DMS 273 (cell line): ENCODE measurements around the gene GBE1.
A peak's percentile ranks its signal among the peaks of the same experiment; 100 is the strongest.

Source experiments
- DNase-seq: peaks from one replicate; lab custom pipeline; 2025; ENCODE audit not compliant: unreplicated experiment; lab: John Stamatoyannopoulos, UW

The GBE1 gene

DNA sequence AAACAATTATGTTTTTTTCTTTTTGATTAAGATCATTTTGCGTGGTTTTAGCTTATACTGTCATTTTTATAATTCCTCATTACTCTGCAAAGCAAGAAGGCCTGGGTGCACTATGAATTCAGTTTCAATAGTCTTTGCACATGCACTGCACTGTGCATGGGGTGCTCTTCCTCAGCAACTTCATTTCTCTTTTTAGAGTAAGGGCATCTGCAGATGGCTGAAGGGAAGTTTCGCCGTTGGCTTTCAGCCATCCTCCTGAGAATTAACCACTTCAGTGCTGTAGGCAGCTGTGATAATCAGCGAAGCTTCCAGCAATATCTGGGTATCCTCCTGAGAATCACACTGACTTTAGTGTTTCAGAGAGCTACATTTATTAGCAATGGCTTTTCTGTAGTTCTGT is 284.8 kb downstream of the GBE1 start:
- DNase-seq: peak; percentile 4

DNA sequence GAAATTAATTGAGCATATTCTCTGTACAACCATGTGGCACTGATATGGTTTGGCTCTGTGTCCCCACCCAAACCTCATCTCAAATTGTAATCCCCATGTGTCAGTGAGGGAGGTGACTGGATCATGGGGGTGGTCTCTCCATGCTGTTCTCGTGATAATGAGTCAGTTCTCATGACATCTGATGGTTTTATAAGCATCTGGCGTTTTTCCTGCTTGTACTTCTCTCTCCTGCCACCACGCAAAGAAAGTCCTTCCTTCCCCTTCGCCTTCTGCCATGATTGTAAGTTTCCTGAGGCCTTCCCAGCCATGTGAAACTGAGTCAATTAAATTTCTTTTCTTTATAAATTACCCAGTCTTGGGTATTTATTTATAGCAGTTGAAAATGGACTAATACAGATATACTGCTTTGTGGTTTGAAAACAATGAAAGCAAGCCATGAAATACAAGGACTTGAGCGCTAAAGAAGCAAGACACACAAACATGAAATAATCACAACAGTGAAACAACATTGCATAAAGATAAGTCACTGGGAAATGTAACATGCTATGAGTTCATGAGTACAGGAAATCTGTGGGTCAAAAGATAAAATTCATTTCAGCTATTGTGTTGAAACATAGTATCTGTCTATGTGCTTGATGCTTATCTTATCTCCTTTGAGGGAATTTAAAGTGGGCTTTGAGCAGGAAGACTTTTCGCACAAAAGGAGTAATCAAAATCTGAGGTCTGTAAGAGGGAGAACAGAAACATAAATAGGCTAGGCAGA is 288.7 kb downstream of the GBE1 start:
- no peak for DNase-seq

DNA sequence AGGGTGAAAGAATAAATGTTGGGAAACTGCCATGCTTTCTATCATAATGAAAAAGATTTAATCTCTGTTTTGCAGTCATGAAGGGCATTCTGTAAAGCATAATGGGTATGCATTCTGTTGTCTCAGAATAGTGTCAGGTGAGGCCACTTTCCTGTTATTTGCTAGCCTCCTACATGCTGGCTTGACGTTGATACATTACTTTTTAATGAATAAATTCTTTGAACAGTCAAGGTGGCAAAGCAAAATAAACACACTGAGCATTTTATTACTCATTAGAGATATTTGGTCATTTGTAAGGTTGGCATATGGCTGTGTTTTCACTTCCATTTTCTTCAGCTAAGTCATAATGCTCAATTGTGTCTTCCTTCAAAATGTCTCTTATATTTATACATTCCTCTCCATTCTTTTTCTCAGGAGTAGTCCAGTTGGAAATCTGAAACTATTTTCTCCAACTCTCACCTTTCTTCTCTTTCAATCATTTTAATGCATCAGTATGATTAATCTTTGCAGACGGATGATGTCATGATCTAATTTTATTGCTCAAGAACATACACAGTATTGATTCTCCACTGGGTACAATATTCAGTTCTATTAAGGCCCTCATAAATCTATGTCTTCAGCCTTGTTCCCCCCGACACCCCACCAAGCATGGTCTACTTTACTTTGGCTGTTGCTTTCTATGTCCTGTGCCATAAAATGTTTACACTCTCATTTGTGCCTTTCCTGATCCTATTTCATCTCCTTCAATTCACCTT is 290.7 kb downstream of the GBE1 start:
- DNase-seq: no peak

DNA sequence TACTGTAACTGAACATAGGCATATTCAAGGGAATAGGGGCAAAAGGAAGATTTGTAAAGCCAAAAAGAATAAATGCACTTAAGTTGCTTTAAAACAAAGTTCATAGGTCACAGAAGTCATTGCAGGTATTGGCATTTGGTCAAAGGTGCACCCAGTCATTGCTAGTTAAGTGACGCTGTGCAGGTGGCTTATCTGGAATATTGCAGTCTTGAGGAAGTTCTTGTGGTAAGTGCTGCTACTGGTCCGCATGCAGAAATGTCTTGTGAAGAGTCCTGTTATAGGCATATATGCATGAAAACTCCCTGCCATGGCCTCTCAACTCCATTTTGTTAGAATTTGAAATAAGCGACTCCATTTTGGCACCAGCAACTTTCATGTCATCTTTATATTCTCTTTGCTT is 293.1 kb downstream of the GBE1 start:
- no peak for DNase-seq

DNA sequence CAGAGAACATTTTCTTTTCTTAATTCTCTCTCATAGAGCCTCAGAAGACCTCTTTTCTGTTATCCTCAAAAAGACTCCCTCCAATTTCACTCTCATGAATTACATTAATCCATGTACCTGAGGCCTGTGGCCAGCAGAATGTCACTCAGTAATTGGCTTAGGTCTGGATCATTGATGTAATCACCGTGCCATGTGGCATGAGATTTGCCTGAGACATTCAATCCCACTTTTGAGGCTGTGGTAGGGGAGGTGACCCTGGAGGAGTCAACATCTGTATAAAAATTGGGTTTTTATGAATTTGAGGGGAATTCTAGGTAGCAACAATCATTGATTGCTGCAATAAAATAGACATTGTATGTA is 295.3 kb downstream of the GBE1 start:
- no peak for DNase-seq

DNA sequence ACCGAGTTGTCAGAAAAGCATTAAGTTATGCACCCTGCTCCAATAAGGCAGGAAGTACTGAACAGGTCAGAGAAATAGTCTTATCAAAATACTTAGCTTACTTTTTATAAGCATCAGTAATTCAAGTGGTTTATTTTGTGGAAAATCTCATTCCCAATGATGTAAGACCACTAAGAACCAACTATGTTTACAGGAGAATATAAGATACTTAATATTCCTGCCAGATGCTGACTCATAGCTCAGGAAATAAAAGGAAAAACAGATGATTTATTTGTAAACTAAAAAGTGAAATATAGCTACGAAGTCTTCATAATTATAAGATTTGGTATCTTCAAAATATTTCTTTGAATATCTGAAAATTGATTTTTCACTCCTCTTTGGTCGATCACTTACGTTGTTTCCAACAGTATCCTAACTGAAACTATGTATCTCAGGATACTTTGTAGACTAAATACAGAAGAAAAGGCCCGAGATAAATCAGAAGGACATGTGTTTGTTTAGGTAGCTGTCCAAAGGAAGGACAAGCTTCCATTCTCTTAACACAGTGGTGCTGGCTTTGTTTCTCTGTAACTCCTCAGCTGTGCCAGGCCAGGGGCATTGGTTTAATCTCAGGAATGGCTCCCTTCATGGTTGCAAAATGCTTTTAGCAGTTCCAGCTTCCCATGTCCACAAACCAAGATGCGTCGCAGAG is 295.8 kb downstream of the GBE1 start:
- no peak for DNase-seq

DNA sequence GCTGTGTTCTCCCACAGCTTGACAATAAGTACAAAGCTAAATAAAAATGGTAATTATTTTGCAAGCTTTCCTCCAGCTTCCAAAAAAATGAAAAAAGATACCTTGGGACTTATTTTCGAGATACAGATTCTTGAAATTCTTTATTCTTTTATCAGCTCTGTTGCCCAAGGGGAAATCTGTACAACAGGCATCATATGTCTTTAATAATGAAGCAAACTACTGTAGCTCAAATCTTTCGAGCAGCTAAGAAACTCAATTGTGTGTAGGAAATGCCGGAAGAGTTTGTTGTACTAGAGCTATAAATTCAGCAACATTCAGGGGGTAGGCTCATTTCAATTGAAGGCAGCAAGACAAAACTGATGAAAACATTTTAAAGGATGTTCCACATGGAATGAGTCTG is 297.7 kb downstream of the GBE1 start:
- no peak for DNase-seq

DNA sequence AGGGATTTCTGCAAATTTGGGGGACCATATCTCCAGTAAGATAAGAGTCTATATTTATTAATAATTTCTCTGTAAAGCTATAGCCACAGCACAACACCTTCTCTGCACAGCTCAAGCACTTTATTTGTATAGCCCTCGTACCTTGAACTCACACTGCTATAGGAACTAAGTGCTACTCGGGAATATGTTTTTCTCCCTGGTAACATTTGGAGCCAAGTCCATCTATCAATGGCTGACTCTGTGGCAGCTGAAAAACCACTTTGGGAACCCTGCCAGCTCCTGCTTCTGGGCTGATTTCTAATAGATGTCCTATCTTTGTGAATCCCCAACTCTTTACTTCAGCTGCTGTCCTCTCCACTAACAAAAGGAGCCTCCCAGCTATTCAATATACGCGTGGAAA is 298.5 kb downstream of the GBE1 start:
- DNase-seq: no peak

DNA sequence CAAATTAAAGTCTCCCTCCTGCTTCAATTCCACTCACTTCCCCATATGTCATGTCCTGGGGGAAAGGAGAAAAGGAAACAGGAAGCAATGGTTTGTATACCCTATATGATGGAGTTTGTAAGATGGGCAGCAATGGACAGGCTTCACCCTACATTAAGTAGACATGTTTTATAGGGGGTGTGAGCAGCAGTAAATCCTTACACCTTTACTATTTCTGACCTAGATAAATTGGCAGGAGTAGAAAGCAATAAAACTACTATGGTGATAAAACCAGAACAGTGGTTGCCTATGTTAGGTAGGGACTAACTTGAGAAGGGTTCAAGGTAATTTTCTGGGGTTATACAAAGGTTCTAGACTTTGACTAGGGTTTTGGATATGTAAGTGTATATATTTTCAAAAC is 301.7 kb downstream of the GBE1 start:
- DNase-seq: no peak

DNA sequence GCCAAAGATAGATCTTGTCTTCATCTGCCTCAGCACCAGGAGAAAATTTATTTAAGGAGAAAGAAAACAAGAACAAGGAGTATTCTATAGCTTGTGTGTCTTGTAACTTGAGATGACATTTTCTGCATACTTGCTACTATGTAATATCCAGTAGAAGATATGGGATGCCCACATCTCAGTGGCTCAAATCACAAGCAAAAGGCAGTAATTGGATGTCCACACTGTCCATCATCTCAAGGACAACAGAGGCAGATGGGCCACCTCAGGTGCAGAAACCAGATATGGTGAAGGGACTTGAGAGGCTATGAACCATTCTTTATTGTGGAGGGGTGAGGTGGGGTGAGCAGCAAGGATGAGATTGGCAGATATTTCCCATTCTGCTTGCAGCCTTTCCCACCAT is 309.0 kb downstream of the GBE1 start:
- no peak for DNase-seq

DNA sequence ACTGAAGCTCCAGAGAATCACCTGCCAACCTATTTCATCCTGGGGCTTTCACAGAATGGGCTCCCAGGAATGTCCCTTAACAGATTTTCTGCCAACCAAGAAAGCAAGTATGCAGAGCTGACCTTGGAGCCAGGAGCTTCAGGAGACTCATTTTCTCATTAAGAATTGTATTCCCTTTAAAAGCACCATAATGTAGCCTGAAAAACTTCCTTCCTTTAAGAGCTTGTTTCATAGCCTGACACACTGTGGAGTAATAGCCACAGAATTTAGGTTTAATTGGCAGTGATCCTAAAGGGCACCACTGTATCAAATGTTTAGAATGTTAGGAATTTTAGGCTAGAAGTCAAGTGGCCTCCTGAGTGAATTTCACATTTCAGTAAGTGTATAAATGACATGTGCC is 309.8 kb downstream of the GBE1 start:
- no peak for DNase-seq

DNA sequence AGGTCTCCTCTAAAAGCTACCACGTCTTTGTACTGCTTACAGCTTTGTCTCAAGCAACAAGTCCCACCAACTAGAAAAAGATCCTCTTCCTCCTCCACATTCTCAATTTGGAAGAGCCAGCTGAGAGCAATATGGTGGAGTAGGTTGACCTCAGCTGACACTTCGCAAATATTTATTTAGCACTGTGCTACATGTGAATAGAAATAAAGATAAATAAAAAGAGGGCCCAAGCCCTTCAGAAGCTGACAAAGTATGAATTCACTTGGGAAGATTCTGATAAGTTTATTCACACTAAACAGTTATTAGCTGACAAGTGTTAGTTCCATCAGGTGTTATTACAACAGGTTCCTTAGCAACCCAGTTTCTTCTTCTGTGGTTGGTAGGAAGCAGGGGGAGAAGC is 310.3 kb downstream of the GBE1 start:
- DNase-seq: no peak

DNA sequence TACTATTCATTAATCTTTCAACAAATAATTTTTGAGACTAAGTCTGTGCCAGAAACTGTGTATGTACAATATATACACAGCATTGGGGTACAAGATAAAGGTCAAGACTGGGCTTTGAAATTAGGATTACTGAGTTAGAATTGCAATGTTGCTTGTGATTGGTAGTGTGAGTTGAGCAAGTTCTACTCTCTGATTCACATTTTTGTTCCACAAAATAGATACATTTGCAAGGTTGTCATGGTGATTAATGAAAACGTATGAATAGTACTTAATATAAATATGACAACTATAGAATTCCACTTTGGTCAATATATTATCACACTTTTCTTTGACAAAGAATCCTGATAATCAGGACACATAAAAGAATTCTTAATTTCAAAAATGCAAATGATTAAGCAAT is 314.6 kb downstream of the GBE1 start:
- no peak for DNase-seq

DNA sequence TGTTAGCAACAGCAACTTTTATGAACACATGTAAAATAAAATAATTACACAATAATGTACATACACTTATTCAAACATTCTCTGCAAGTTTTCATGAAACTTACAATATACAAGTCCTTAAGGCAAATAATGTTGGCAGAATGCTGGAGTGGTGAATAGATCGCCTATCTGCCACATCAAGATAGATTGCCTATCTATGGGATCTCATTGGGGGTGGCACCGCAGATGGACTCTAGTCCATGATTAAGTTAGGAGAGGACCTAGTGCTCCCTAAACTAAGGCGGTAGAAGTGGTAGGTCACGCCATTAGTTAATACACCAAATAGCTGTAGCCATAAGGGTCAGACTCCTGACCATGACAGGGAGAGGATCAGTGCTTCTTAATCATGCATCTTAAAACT is 315.7 kb downstream of the GBE1 start:
- no peak for DNase-seq

DNA sequence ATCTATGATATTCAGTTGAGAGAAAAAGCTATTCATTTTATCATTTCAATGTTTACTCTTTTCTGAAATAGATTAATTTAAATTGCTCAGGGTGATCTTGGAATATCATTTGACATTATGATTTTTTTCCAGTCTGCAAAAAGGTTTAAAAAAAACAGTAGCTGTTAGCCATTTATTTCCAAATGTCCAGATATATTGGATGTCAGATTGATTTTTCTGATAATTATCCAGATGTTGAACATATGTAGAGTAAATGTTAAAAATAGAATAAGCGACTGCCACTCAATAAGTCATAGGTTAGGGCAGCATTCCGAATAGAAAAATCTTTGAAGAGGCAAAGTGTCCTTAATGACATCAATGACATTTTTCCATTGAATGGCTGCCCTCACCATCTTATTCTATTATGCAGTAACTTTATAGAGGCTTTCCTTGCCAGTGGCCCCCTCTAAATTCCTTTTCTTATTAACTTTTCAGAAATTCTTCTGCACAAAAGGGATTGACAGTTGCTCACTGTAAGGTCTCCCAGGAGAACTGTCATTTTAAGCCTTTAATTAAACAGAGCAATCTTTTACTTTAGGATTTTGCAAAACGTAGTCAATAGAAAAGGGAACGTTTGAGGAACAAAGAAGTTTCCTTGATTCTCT is 316.5 kb downstream of the GBE1 start:
- DNase-seq: no peak

DNA sequence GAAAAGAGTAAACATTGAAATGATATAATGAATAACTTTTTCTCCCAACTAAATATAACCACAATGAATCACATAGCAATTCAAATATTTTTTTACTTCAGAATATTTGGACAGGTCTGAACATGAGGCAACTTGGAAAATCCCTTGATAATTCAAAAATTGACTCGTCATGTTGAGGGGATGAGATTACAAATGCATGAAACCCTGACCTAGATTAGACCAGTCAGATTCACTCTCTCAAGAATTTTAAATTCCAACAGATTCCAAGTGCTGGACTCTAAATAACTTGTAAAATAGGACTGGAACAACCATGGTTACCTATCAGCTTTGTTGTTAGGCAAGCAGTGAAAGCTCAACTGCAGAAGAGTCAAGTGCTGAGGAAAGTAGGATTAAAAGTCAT is 317.5 kb downstream of the GBE1 start:
- DNase-seq: no peak

DNA sequence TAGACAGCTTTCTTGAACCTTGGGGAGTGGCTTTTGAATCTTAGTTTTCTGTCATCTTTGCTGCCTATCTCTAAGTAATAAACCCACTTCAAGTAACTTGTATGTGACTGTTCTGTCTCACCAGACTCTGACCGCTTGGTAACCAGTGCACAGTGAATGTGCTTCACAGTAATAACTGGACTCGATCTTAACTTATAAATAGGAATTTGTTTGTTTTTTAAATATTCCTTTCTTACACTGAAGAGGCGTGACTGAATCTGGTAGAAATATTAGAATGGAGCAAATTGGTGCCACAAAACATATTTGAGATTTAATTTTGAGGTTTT is 318.0 kb downstream of the GBE1 start:
- DNase-seq: no peak

DNA sequence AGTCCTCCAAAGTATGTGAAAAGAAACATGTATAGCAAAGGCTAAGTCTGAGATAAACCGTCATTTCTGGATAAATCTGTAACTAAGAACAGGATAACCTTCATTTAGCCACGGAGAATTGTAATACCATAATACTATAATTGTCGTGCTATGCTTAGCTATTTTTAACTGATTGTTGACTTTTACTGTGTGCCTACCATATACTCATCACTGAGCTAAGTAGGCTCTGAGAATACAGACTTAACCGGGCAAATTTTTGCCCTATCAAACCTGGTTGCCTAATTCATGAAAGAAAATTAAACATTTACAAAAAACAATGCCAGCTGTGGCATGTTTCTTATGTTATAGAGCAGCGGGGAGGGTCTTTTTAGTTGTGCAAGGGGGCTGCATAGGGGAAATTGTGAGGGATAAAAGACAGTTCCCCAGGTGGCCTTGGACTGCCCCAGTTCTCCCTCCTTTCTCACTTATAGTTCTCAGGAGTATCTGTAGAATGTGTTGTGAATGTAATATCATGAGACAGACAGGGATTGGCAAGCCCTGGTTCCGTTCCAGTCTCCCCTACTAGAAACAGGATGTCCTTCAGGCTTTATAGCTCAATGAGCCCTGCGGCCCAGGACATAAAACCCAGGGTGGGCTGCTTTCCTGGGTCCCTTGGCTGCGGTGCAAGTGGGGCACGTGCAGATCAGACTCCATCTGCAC is 318.5 kb downstream of the GBE1 start:
- DNase-seq: no peak

DNA sequence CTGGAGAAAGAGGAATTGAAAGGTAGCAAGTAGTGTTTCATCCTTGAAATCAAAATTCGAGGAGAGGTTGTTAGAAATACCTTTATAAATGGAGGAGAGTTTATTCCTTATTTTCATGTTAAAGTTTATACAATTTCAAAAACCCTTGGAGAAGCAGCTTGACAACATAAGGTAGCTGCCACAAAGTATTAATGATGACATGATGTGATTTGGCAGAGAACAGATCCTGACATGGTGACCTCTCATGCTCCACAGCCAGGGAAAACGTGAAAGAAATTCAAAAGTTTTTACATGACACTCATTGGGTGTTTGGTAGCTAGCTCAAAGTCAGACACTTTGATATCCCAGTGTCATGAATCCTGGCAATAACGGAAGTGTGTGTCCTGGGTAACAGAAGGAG is 320.8 kb downstream of the GBE1 start:
- DNase-seq: no peak
